HepG2 (cell line): ENCODE results near the gene CEP20.

Source experiments
- CBX2 ChIP-seq, 2 experiments: fragments of 200-600 bp in 1 of 2; sonication (generic); formaldehyde crosslinking in 1 of 2; IDR thresholded peaks; 2 replicates each; pipeline versions ENCODE4 v1.7.0 to v1.8.1; 2018 to 2022; ENCODE audit warnings: low read depth in 2 of 2, low read length in 1 of 2, mild to moderate bottlenecking in 1 of 2, missing genetic modification reagents in 1 of 2
- MXI1 ChIP-seq: IDR thresholded peaks from 3 replicates; pipeline ENCODE4 v1.6.1; 2012; ENCODE audit warnings: low read depth, low read length, inconsistent platforms, borderline replicate concordance
- PCBP1 ChIP-seq: fragments of 200-400 bp; formaldehyde crosslinking; IDR thresholded peaks from 2 replicates; pipeline ENCODE4 v1.6.1; 2017; ENCODE audit warnings: mild to moderate bottlenecking, low read depth, low read length, borderline replicate concordance
- PHB2 ChIP-seq: fragments of 450-650 bp; IDR thresholded peaks from 2 replicates; pipeline ENCODE4 v1.6.1; 2018; ENCODE audit not compliant: partially characterized antibody
- POLR2A ChIP-seq, 2 experiments: IDR thresholded peaks; 2 replicates each; pipeline ENCODE4 v1.6.1; 2011; ENCODE audit warnings: low read depth in 2 of 2, low read length in 2 of 2, mild to moderate bottlenecking in 1 of 2, moderate library complexity in 1 of 2; ENCODE audit not compliant: insufficient read depth in 1 of 2
- TEAD2 ChIP-seq: sonication (generic); formaldehyde crosslinking; IDR thresholded peaks from 2 replicates; pipeline ENCODE4 v1.9.0; 2021; ENCODE audit warnings: missing genetic modification reagents
- ZFP36 ChIP-seq: fragments of 150-350 bp; IDR thresholded peaks from 2 replicates; pipeline ENCODE4 v1.6.1; 2018; ENCODE audit warnings: borderline replicate concordance, low read length, low read depth; ENCODE audit not compliant: partially characterized antibody
- ZNF280B ChIP-seq: sonication (generic); formaldehyde crosslinking; IDR thresholded peaks from 2 replicates; pipeline ENCODE4 v1.5.0; 2020; ENCODE audit warnings: missing genetic modification reagents, mild to moderate bottlenecking, borderline replicate concordance
- ZNF549 ChIP-seq: sonication (generic); formaldehyde crosslinking; IDR thresholded peaks from 2 replicates; pipeline ENCODE4 v1.5.0; 2020; ENCODE audit warnings: missing genetic modification reagents
- ZNF737 ChIP-seq: sonication (generic); formaldehyde crosslinking; IDR thresholded peaks from 2 replicates; pipeline ENCODE4 v1.5.0; 2020; ENCODE audit warnings: missing genetic modification reagents, mild to moderate bottlenecking, borderline replicate concordance
- ZSCAN20 ChIP-seq: sonication (generic); formaldehyde crosslinking; IDR thresholded peaks from 2 replicates; pipeline ENCODE4 v1.4.0; 2020; ENCODE audit warnings: missing genetic modification reagents, mild to moderate bottlenecking, borderline replicate concordance
- TF ChIP-seq, protein P1 (sequence below): sonication (generic); formaldehyde crosslinking; IDR thresholded peaks from 2 replicates; pipeline ENCODE4 v1.5.1; 2020; ENCODE audit warnings: mild to moderate bottlenecking, moderate library complexity, missing genetic modification reagents

- TF ChIP-seq PHB2, result no peak
- no peak for TF ChIP-seq PCBP1
- TF ChIP-seq TEAD2 (CRISPR knock-in tag), result no peak
- TF ChIP-seq ZSCAN20 (CRISPR knock-in tag), result no peak
- TF ChIP-seq MXI1, result no peak
- TF ChIP-seq, protein P1, sequence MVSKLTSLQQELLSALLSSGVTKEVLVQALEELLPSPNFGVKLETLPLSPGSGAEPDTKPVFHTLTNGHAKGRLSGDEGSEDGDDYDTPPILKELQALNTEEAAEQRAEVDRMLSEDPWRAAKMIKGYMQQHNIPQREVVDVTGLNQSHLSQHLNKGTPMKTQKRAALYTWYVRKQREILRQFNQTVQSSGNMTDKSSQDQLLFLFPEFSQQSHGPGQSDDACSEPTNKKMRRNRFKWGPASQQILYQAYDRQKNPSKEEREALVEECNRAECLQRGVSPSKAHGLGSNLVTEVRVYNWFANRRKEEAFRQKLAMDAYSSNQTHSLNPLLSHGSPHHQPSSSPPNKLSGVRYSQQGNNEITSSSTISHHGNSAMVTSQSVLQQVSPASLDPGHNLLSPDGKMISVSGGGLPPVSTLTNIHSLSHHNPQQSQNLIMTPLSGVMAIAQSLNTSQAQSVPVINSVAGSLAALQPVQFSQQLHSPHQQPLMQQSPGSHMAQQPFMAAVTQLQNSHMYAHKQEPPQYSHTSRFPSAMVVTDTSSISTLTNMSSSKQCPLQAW (CRISPR knock-in tag), result no peak
- TF ChIP-seq CBX2 (IDR thresholded peaks at IDR 0.05; ENCODE audit: low read depth, low read length), result no peak
- no peak for TF ChIP-seq CBX2 (CRISPR knock-in tag; IDR thresholded peaks at IDR 0.05; ENCODE audit: low read depth)
- TF ChIP-seq POLR2A (IDR thresholded peaks at IDR 0.05; ENCODE audit: insufficient read depth in 1 of 2, low read depth in 2 of 2, low read length in 2 of 2), result no peak
- no peak for TF ChIP-seq ZFP36
- no peak for TF ChIP-seq ZNF737 (CRISPR knock-in tag)
- no peak for TF ChIP-seq ZNF549 (CRISPR knock-in tag)
- TF ChIP-seq ZNF280B, result no peak
Measured at GRCh38 chr16:15827299-15827698, 61.1 kb downstream of the CEP20 start.
